DLD1 (cell line): Measurements from ENCODE around the gene EVI5.
"Not testable (repeated sequence)": the region's sequence is repeated elsewhere in the genome, so short reads cannot be mapped to it uniquely, and the experiment has no call there.

ENCODE experiments used
- in situ Hi-C: cut with HindIII; loops from 2 replicates; pipeline ENCODE4 v1.10.0; 2017; ENCODE audit warnings: low sequenced_read_pairs

The EVI5 gene

DNA sequence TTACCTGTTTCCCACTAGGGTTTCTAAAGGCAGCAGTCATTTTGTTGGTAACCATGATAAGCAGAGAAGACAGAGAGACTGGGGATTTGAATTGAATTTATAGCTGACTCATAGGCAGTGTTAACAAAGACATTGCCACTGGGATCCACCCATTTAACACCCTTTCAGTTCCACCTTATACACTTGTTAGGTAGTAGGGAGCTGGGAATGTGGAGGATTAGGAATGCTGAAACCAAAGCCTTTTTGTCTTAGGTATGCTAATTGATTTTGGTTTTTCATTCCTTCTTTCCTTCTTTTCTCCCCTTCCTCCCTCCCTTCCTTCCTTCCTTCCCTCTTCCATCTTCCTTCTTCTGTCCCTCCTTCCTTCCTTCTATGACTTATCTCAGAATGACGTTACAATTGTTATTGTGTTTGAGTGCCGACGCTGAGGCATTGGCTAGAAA, 7.5 kb upstream of the EVI5 start:
- in situ Hi-C loops: no loop called here

DNA sequence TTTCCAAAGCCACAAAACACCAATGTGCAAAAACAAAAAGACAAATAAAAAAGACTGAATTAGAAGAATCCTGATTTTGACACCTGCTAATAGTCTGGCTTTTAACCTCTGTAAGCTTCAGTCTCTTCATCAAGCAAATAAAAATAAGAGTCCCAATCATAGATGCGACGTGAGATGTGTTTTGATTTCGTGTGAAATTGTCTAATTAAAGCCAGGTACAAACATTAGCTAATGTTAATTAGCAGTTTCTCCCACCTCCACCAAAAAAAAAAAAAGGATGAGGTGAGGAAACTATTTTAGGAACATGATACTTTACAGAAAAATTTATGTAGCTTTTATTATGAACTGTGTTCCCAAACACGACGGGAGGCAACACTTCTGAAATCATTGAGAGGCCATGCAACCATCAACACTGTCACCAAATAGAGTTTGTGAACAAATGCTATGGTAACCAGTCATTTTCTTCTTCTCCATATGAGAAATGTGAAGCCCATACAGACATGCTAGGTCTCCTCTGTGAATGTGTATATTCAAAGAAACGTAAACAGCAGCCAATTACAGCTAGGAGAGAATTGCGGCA, 6.7 kb upstream of the EVI5 start:
- in situ Hi-C loops: no loop called here

DNA sequence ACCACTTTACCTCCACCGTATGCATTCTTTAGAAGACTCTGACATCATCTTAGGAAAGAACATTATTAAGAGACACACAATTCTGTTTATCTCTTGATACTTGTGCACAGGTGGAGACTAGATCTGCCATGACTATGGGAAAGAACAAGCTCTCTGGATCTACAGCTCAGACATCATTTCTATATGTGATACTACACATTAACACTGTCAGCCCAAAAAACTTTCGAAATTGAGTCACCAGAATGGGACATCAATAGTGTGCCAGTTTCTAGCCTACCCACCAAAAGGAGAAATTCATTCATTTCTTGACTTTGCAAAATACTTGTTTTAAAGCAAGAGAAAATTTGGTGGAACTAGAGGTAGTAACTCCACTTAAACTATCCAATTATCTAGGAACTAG, 6.0 kb upstream of the EVI5 start:
- in situ Hi-C loops: no loop called here

DNA sequence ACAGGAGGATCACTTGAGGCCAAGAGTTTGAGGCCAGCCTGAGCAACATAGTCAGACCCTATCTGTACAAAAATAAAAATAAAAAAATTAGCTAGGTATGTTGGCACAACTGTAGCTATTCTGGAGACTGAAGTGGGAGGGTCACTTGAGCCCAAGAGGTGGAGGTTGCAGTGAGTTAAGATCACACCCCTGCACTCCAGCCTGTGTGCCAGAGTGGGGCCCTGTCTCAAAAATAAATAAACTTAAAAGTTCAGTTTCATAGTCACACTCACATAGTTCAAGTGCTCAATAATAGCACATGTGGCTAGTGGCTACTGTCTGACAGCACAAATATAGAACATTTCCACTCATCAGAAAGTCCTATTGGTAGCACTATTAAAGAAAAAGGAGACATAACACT, 5.2 kb upstream of the EVI5 start:
- in situ Hi-C loops: no loop called here

DNA sequence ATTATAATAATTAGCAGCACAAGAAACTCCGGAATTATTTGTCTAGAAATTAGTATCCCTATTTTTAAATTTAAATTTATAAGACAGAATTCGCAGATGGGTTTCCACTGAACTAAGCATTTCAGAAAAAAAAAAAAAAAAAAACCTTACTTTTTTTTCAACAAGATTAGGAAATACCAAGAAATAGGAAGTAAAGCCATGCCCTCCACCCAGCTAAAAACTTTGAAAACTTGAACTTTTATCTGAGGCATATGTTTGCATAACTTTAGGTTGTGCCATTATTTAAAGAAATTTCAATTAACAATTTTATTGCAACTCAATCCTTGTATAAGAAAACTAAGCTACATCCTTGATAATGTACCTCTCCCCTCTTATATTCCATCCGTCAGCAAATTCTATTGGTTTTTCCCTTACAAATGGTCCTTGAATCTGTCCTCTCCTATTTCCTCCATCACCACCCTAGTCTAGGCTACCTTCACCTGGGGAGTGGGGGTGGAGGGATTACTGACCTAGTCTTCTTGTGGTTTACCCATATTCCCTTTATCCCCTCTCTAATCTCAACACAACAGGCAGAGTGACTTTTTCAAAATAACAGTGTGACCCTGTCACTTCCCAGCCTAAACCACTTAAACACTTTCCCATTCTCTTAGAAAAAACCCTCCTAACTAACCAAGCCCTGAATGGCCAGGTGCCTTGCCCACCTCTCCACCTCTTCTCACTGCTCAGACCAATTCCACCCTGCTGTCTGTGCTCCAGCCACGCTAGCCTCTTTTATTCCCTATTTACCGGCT, 1.4 kb upstream of the EVI5 start:
- in situ Hi-C loops: no loop called here

DNA sequence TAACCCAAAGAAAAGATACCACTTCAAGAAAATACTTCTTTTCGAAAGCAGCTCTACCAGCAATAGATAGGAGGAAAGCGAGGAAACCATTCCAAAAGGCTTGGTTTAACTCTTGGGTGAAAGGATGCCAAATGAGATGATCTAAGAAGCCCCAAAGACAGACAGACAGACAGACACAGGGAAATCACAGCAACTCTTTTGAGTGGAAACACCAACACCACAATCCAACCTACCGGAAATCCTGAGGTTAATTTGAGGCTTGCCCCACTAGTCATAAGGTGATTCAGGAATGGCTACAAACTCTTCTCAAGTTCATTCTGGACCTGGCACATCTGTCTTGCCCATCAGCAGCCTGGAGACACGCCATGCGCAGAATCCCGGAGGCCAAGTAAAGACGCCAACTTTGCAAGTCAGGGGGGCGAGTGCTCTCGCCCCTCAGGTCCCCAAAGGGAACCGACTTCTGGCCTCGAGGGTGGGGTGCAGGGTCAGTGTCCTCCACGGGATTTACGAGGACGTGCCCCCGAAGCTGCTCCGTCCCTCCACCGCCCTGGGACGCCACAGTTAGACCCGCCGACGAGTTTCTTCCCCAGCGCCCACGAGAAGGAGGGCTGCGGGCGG, 778 bp downstream of the EVI5 start:
- in situ Hi-C loops: no loop called here

DNA sequence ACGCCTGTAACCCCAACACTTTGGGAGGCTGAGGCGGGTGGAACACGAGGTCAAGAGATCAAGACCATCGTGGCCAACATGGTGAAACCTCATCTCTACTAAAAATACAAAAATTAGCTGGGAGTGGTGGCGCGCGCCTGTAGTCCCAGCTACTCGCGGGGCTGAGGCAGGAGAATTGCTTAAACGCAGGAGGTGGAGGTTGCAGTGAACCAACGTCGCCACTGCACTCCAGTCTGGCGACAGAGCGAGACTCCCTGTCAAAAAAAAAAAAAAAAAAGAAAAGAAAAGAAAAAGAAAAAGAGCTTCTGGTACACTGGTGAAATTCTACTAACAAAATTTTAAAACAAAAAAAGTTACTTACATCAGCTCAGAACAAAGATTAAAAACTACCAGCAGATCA, 1.4 kb downstream of the EVI5 start:
- in situ Hi-C loops: not testable (repeated sequence)

DNA sequence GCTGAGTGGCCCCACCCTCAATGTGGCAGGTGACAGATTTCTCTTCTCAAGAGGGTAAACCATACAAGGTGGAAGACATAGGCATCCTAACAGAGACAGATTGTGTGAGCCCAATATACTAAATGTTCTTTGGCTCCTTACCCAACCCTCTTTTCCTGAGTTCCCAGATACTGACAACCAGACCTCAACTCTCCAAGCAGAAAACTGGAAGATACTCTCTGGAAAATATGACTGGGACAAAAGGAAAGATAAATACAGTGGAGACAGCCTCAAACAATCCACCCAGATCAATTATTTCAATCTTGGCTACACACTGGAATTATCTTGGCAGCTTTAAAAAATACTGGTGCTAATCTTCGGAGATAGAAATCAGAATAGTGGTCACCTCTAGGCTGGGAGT, 6.5 kb downstream of the EVI5 start:
- in situ Hi-C loops: no loop called here

DNA sequence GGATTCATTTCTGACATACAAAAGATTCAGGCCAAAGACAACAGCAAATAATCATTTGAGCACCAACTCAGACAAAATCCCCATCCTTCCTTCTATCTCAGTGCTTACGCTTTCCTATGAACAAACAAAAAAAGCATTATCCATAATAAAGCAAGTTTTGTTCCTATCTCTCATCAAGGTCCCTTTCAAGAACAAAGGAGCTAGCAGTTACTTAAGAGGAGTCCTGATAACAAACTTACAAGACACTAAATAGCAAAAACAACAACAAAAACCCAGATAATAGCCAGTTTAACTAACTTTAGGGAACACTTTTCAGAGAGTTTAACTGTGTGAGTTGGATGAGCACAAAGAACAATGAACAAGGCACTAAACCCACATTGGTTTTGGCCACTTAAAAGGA, 10.5 kb downstream of the EVI5 start:
- in situ Hi-C loops: no loop called here

DNA sequence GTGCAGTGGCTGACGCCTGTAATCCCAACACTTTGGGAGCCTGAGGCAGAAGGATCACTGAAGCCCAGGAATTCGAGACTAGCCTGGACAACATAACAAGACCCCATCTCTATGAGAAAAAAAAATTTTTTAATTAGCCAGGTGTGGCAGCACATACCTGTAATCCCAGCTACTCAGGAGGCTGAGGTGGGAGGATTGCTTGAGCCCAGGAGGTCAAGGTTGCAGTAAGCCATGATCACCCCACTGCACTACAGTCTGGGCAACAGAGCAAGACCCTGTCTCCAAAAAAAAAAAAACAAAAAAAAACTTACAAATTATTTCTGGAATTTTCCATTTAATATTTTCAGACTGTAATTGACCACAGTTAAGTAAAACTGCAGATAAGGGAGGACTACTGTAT, 11.2 kb downstream of the EVI5 start:
- in situ Hi-C loops: not testable (repeated sequence)

DNA sequence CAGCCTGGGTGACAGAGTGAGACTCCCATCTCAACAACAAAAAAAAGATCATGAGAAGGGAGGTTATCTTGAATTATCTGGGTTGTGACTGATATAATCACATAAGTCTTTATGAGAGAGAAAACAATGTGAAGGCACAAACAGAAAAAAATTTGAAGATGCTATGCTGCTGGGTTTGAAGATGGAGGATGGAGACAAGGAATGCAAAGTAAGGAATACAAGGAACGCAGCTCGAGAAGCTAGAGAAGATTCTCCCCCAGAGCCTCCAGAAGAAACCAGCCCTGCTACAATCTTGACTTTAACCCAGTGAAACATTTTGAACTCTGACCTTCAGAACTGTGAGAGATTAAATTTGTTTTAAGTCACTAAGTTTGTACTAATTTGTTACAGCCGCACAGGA, 15.1 kb downstream of the EVI5 start:
- in situ Hi-C loops: no loop called here

DNA sequence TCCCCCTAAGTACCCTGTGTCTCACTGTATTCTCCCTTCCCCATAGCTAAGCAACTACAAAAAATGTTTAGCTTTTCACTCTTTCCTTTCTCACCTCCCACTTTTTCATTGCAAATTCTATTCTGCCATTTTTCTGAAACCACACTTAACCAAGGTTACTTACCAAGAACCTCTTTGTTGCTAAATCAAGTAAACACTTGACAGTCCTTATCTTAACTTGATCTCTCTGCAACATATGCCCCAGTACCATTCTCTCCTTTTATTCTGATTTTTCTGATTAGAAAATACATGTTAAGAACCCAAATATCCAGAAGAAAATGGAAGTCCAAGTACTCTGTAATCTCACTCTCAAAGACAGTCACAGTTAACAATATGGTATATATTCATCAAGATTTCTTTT, 16.0 kb downstream of the EVI5 start:
- in situ Hi-C loops: no loop called here

DNA sequence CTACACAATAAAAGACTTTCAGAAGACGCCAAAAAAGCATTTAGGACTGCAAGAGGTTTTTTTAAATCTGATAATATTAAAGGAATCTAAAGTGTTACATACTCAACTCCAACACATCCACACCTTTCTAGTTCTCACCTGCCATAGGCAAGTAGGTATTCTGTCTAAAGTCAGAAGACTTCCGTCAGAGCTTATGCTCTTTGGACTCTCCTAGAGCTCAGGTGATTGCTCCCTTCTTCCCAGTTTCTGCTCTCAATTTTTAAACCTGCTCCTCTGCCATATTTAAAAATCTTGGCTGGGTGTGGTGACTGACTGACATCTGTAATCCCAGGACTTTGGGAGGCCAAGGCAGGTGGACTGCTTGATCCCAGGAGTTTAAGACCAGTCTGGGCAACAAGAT, 16.6 kb downstream of the EVI5 start:
- in situ Hi-C loops: no loop called here

DNA sequence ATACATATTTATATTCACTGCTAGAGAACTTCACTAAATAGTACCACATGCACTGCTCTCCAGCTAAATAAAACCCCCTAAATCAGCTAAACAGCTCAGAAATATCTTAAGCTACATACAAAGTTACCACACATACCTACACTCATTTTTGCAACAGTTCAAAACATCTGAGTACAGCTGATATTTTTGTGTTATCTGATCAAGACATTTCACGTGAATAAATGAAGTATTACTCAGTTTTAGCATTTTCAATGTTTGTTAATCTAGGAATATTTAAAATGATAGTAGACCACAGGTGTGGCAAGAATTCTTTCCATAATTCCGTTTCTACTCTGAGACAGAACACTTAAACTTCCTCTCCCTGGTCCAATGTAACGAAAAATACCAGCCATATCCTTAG, 20.8 kb downstream of the EVI5 start:
- in situ Hi-C loops: no loop called here

DNA sequence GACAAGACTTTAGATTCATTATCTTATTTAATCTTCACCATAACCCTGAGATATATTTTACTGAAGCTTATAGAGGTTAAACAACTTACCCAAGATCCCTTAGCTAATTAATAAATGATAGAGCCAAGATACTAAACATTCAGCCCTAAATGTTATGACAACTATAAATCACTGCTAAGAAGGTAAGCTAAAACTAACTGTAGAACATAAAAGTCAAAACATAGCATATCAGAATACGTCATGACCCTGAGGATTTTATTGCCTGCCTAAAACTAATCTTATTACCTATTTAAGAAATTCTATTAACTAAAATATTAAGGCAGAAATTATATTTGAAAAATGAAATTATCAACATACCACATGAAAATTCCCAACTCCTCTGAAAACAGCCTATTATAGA, 22.6 kb downstream of the EVI5 start:
- in situ Hi-C loops: no loop called here

DNA sequence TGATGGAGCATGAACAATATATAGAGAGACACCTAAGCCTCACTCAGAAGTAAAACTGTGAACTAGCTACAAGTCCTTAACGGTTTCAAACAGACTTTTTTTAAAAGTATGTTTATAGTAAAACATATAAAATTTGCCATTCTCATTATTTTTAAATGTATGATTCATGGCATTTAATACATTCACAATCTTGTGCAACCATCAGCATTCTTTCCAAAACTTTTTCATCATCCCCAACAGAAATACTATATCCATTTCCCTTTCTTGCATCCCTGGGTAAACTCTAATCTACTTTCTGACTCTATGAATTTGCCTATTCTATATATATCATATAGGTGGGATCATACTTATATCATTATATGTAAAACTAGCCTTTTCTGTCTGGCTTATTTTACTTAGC, 25.5 kb downstream of the EVI5 start:
- in situ Hi-C loops: no loop called here

DNA sequence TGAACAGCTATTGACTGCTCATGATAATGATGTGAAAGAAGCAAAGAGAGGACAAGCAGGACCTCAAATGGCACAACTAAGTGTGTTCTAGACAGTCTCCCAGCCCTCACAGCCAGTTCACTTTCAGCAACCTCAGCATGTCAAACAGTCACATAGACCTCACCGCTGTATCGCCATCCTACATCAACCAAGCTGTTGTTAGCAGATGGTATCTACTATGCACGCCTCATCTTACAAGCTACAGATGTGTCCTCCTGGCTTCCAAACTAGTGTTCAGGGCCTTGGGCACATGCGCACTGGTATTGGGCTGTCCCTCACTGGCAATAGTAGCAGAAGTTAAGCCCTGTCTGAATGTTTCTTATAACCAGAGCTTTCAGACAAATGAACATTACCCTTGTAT, 28.4 kb downstream of the EVI5 start:
- in situ Hi-C loops: no loop called here

DNA sequence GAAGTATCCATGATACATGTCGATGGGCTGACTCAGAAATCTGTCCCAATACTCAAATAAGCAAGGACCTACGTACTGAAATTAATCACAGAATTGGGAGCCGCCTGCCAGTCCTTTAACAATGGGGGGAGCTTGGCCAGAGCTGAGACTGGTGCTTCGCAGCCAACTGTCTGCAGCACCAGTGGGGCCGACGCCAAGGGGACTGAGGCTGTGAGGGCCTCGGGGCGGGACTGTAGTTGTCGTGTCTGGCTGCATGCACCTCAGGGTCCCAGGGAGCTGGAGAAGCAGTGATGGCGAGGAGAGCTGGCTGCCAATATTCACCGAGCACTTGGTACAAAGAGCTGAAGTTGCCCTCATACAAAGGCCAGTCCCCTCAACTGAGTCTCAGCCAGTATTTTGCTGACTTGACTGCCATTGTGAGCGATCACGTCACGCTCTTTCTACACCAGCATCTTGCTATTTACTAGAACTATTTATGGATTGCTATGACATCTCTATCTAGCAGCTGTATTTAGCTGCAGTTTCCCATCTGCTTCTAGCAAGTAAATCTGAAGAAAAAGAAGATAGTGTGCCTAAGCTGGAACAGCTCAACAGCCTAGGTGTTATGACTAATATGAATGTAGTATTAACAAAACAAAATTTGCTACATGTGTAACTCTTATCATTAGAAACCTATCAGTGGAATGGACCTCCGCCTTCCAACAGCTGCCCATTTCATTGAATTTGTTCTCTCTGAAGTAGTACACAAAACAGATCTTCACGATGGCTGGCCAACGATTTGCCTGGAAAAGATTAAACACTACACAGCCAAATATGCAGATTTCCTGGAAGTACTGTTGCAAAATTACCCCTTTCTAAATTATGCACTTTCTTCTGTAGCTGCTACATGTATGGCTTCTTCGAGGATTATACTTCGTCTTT, 29.1 kb downstream of the EVI5 start:
- in situ Hi-C loops: no loop called here

DNA sequence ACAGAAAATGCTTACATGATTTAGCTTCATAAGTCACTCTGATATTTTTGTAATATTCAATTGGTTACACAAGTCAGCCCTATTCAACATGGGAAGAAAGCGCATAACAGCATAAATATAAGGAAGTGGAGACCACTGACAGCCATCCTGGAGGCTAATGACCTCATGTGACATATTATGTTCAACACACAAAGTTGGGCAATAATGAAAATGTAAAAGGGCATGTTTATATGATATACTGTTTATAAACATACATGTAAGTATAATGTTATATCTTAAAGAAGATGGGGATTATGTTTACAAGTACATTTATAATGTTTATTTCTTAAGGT, 30.2 kb downstream of the EVI5 start:
- in situ Hi-C loops: no loop called here

DNA sequence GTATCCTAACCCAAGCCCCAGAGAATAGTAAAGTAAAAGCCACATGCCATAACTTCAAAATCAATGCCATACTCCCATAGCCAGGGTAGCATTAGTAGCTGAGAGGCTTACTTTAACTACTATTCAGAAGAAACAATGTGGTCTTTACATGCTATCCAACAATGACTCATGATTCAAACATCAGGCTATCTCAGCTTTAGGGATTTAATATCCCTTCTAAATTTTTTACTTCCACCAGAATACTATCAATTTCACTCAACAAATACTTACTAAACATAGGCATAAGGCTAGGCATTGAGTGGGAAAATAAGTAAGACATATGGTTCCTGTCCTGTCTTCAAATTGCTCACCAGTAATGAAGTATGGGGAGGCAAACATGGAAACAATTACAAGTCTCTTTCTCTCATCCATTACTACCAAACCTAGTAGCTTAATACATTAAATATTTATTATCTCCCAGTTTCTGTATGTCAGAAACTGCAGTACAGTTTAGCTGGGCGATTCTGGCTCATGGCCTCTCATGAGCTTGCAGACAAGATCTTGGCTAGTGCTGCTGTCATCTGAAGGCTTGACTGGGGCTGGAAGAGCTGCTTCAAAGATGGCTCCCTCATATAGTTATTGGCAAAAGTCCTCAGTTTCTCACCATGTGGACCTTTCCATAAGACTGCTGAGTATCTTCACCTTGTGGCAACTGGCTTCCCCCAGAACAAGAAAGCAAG, 30.7 kb downstream of the EVI5 start:
- in situ Hi-C loops: no loop called here

DNA sequence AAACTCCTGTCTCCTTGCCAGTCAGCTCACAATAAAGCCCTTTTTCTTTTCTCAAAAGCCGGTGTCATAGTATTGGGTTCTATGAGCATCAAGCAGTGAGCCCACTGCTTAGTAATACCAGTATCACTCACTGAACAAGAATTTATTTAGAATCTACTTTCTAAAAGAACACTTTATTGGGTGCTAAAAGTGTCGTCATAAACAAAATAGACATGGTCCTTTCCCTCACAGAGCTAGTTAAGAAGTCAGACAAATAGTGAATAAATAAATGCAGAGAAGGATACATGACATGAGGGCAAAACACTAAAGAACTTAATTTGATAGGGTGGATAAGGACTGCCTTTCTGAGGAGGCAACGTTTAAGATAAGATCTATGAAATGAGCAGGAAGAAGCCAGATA, 32.2 kb downstream of the EVI5 start:
- in situ Hi-C loops: no loop called here
